DMS79 (cell line): Measurements from ENCODE around the gene CHMP6.

ENCODE experiments used
- DNase-seq: peaks from one replicate; lab custom pipeline; 2025; lab: John Stamatoyannopoulos, UW

The CHMP6 gene

GRCh38 chr17:80992077-80992947 is 671 bp downstream of the CHMP6 start:
- no peak for DNase-seq

GRCh38 chr17:80992948-80993624 is 1.4 kb downstream of the CHMP6 start:
- DNase-seq = no peak

GRCh38 chr17:80995131-80995530 is 3.5 kb downstream of the CHMP6 start:
- DNase-seq = no peak

- DNase-seq = no peak
Measured at GRCh38 chr17:80996422-80997305, 5.0 kb downstream of the CHMP6 start.

GRCh38 chr17:80997424-80998117 is 5.9 kb downstream of the CHMP6 start:
- DNase-seq = no peak

GRCh38 chr17:80998118-80998747 is 6.6 kb downstream of the CHMP6 start:
- DNase-seq = no peak

- no peak for DNase-seq
Measured at GRCh38 chr17:80998748-80999535, 7.3 kb downstream of the CHMP6 start.

GRCh38 chr17:80999536-81000333 is 8.1 kb downstream of the CHMP6 start:
- DNase-seq = no peak

- no peak for DNase-seq
Measured at GRCh38 chr17:81000334-81000630, 8.6 kb downstream of the CHMP6 start.

- DNase-seq = no peak
Measured at GRCh38 chr17:81000631-81001357, 9.2 kb downstream of the CHMP6 start.

- DNase-seq = no peak
Measured at GRCh38 chr17:81002013-81002384, 10.4 kb downstream of the CHMP6 start.

GRCh38 chr17:81002409-81003361 is 11.0 kb downstream of the CHMP6 start:
- DNase-seq = peak; percentile 10

GRCh38 chr17:81003711-81004475 is 12.3 kb downstream of the CHMP6 start:
- no peak for DNase-seq

- no peak for DNase-seq
Measured at GRCh38 chr17:81006891-81007290, 15.2 kb downstream of the CHMP6 start.

GRCh38 chr17:81008140-81008539 is 16.5 kb downstream of the CHMP6 start:
- no peak for DNase-seq

GRCh38 chr17:81009136-81009535 is 17.5 kb downstream of the CHMP6 start:
- DNase-seq = no peak

- no peak for DNase-seq
Measured at GRCh38 chr17:81010935-81011334, 19.3 kb downstream of the CHMP6 start.
